Muscle layer of duodenum (tissue), 2 donors: ENCODE measurements around the gene ANKS6.

Experiments
- H3K27ac ChIP-seq: one replicate; pipeline ENCODE4 v1.7.0; 2013; ENCODE audit warnings: mild to moderate bottlenecking, low read length
- H3K27me3 ChIP-seq: one replicate; pipeline ENCODE4 v1.7.0; 2013; ENCODE audit warnings: low read depth, mild to moderate bottlenecking, control low read depth, low read length
- H3K36me3 ChIP-seq, 2 donors: one replicate each; pipeline ENCODE4 v1.7.0; 2013; ENCODE audit warnings: low read length in 2 of 2, control low read depth in 1 of 2, mild to moderate bottlenecking in 1 of 2; ENCODE audit not compliant: insufficient read depth in 2 of 2, control insufficient read depth in 1 of 2
- H3K4me1 ChIP-seq, 2 donors: one replicate each; pipeline ENCODE4 v1.7.0; 2013; ENCODE audit warnings: low read length in 2 of 2, mild to moderate bottlenecking in 2 of 2, control low read depth in 1 of 2, moderate library complexity in 1 of 2; ENCODE audit not compliant: insufficient read depth in 2 of 2, control insufficient read depth in 1 of 2
- H3K4me3 ChIP-seq, 2 donors: one replicate each; pipeline ENCODE4 v1.7.0; 2013; ENCODE audit warnings: low read length in 2 of 2, low read depth in 1 of 2, mild to moderate bottlenecking in 1 of 2
- H3K9me3 ChIP-seq, 2 donors: one replicate each; pipeline ENCODE4 v1.7.0; 2013; ENCODE audit warnings: low read length in 2 of 2, control low read depth in 1 of 2, mild to moderate bottlenecking in 1 of 2; ENCODE audit not compliant: control insufficient read depth in 1 of 2
- donor health status: healthy.

The ANKS6 gene

DNA sequence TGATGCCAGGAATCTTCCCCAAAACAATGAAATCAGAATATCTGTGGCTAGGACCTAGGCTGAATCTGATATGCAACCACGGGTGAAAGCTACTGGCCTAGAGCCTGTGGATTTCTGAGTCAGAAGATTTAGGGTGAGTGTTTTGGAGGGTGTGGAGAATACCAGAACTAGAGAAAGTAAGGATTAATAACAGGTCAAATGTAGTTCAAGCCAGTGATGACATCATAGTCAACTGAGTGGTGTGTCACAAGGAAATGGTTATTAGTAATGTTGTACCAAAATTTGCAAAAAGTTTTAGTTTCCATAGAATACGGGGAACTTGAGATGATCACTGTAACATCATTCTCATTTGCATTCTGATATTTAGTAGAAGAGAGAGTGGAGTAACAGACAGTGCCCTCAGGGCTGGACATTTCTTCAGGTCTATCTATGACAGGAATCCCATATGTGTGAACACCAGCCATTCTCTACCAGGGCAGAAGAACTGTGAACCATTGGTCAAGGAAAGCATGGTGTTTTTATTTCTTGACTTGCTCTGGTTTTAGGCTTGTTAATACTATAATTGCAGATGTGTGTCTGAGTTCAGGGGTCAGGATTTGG is 14.8 kb upstream of the ANKS6 start:
- Histone ChIP-seq H3K36me3 (no peaks in the 10 kb centered on the region), H3K4me3 (no peak overlapping the region), H3K27ac (no peak overlapping the region), H3K9me3 (no peaks in the 10 kb centered on the region), H3K4me1 (peaks cover 0 to 11% of the 10 kb centered on the region in 2 donors), H3K27me3 (no peaks in the 10 kb centered on the region)

DNA sequence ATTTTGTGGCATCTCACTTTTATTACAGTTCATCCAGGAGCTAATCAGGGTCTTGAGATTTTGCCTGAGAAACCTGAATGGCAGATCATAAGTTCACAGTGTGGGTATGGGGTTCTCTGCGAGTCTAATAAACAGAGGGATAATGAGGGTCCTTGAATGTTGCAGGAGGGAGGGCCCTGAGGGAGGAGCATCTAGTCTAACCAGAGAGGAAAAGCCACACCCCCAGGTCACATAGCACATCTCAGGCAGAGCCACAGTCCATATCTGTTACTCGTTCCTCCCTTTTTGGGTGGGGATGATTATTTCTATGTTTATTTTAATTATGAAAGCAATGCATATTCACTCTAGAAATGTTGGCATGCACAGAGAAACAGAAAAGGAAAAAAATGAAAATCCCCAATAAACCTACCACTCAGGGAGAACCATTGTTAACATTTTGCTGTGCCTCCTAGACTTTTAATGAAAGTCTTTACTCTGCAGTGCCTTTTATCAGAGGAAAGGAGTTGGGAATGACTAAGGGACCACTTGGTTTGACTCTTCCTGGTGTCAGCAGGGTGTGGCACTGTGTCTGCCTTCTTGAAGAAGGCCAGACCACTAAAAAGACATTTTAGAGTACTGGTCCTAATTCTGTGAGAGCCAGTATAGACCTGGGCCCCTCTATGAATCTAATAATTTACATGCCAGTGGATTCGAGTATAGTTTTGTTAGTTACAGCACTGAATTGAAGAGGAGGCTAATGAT is 13.9 kb upstream of the ANKS6 start:
- Histone ChIP-seq H3K4me3 (no peak overlapping the region), H3K27ac (peak overlapping the region; percentile 42), H3K36me3 (no peaks in the 10 kb centered on the region), H3K9me3 (no peaks in the 10 kb centered on the region), H3K27me3 (no peaks in the 10 kb centered on the region), H3K4me1 (peaks cover 0 to 11% of the 10 kb centered on the region in 2 donors)

DNA sequence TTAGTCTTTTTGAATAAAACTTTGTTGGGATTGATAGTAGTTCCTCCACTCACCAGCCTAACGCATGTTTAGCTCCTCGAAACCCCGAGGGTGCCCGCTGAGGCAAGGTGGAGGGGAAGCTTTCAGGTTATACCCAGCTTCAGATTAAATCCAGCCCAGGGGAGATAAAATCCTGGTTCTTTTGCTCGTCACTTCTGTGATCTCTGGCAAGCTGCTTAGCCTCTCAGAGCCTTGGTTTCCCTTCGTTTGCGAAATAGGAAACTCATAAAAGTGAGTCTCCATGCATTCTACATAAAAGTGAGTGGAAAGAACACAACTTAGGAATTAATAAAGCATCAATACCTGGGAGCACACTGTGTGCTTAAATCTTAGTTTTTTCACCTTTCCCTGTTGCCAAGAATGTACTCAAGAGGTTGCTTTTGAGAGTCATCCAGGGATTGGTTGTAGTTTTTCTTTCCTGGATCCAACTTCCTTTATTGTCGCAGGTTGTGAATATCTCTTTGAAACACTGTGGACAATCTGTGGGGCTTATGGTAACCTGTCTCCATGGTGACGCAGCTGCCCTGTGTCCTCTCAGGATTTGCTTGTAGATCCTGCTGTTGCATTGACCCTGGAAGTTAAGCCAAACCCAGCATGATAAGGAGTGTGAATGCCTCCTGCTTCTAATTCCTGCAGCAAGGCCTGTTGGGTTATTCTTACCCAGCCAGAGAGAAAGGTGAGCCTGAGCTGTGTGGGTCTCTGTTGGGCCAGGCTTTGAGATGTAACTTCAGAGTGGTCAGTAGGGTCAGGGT is 13.2 kb upstream of the ANKS6 start:
- Histone ChIP-seq H3K4me1 (peaks cover 0 to 11% of the 10 kb centered on the region in 2 donors), H3K9me3 (no peaks in the 10 kb centered on the region), H3K36me3 (no peaks in the 10 kb centered on the region), H3K4me3 (peak overlapping the region in 1 of 2 donors; percentile 72), H3K27me3 (no peaks in the 10 kb centered on the region), H3K27ac (peak overlapping the region; percentile 42)

DNA sequence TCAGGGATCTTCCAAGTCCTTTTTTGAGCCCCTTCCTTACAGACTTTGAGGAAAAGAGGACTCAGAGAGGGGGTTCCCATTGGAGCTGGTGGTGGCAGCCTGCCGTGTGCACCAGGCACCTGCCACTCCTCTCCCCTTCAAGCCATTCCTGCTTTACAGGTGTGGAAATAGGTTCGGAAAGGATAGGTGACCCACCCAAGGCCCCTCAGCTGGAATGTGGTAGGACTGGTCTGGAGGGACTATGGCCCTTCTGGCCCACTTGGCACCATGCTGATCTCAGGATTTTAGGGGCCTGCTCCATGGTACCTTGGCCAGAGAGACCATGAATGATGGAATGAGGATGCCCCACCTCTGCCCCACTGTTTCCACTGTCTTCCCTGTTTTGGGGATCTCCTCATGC is 12.5 kb upstream of the ANKS6 start:
- H3K36me3 ChIP-seq: no peaks in the 10 kb centered on the region
- no peaks in the 10 kb centered on the region for H3K9me3 ChIP-seq
- peak overlapping the region; percentile 65 to 72 for H3K4me3 ChIP-seq
- H3K27ac ChIP-seq: peak overlapping the region; percentile 42
- peaks cover 0 to 14% of the 10 kb centered on the region in 2 donors for H3K4me1 ChIP-seq
- no peaks in the 10 kb centered on the region for H3K27me3 ChIP-seq

DNA sequence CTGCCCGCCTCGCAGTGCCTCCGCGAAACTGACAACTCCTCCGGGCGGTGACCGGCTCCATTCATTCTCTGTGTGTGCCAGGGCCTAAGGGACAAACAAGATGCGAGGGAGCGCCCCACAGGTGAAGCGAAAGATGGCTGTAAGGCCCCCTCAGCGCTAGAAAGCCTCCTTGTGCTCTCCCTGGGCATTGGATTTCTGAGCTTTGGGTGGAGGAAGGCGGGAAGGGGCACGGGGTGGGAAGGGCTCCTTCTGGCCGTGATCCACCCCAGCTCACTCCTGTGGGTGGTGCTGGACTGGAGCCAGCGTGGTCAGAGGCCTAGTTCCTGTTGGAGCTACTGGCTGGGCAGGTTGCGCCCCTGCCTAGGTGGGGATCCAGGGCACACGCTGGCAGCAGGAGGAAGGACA is 12.1 kb upstream of the ANKS6 start:
- no peaks in the 10 kb centered on the region for H3K9me3 ChIP-seq
- peak overlapping the region; percentile 64 for H3K27ac ChIP-seq
- H3K4me3 ChIP-seq: peak overlapping the region; percentile 65 to 72
- H3K4me1 ChIP-seq: peaks cover 0 to 15% of the 10 kb centered on the region in 2 donors
- no peaks in the 10 kb centered on the region for H3K36me3 ChIP-seq
- peaks cover under 1% of the 10 kb centered on the region for H3K27me3 ChIP-seq

DNA sequence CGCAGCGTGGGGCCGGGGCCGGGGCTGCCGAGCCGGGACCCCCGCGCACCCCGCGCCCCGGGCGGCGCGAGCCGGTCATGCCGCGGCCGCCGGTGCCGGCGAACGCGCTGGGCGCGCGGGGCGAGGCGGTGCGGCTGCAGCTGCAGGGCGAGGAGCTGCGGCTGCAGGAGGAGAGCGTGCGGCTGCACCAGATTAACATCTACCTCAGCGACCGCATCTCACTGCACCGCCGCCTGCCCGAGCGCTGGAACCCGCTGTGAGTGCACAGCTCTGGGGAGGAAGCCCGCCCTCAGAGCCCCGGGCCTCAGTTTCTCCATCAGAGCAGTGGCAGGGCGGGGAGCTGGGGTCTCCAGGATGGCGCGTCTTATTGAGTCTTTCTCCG is 11.4 kb upstream of the ANKS6 start:
- Histone ChIP-seq H3K4me1 (peaks cover 0 to 15% of the 10 kb centered on the region in 2 donors), H3K27me3 (peaks cover 3% of the 10 kb centered on the region), H3K4me3 (peak overlapping the region; percentile 65 to 72), H3K27ac (peak overlapping the region; percentile 64), H3K9me3 (no peaks in the 10 kb centered on the region), H3K36me3 (no peaks in the 10 kb centered on the region)

DNA sequence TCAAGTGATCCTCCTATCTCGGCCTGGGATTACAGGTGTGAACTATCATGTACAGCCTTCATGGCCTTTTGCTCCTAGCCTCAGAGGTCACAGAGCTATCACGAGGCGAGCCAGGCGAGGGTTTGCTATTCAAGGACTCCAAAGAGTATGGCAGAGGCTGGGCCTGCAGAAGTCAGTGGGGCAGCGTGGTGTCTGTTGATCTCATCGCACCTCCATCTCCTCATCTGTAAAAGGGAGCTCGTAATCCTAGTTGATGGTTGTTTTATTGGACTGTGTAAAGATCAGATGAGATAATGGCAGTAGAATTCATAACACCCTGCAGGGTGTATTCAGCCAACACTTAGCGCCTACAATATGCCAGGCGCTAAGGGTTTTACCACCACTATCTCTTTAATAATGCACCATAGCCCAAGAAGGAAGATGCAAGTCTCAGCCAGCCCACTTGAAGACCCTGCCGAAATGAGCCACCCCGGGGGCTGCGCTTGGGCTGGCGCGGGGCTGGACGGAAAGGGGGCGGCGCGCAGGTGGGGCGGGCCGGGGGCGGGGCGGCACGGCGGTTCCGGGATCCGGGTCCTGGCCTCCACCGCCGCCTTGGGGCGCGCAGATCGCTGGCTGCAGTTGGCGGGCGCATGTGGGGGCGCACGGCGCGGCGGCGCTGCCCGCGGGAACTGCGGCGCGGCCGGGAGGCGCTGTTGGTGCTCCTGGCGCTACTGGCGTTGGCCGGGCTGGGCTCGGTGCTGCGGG is 10.9 kb upstream of the ANKS6 start, which contains the start of gene GALNT12:
GALNT12 (plus strand) TSS at position 601 of the 744 bp plus-strand sequence; CDS start at position 630, 29 bp downstream.
- Histone ChIP-seq H3K9me3 (no peaks in the 10 kb centered on the region), H3K27ac (peak within 1 kb of the TSS; percentile 77), H3K4me1 (peaks cover 0 to 15% of the 10 kb centered on the region in 2 donors)

DNA sequence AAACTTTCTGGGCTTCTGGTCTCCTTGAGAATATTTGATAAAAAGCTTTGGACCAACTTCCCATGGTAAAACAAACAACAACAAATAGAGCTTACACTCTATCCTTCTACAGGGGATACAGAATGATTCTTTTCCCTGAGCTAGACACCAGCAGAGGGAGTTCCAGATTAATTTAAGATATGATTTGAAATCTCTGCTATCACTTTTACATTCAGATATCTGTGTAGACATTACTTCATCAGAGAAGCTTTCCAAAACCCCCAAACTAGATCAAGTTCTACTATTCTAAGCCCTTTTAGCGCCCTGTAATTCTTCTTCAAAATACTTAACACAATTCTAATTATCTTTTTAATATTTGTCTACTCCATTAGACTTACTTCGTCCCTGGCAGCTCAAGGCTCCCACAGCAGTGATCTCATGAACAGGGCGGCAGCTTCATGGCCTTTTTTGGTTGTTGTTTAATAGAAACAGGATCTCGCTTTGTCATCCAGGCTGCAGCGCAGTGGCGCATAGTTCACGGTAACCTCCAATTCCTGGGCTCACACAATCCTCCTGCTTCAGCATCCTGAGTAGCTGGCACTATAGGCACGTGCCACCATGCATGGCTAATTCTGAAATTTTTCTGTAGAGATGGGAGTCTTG is 10.2 kb upstream of the ANKS6 start:
- peak overlapping the region; percentile 77 for H3K27ac ChIP-seq
- peaks cover 0 to 15% of the 10 kb centered on the region in 2 donors for H3K4me1 ChIP-seq
- peaks cover 3% of the 10 kb centered on the region for H3K27me3 ChIP-seq
- H3K4me3 ChIP-seq: peak overlapping the region; percentile 41 to 54
- H3K9me3 ChIP-seq: no peaks in the 10 kb centered on the region
- H3K36me3 ChIP-seq: no peaks in the 10 kb centered on the region

More for the DNA sequence above, 10.9 kb upstream of the ANKS6 start, which contains the start of gene GALNT12:
- Histone ChIP-seq H3K36me3 (no peaks in the 10 kb centered on the region), H3K4me3 (peak within 1 kb of the TSS; percentile 65 to 72), H3K27me3 (peaks cover 3% of the 10 kb centered on the region)

DNA sequence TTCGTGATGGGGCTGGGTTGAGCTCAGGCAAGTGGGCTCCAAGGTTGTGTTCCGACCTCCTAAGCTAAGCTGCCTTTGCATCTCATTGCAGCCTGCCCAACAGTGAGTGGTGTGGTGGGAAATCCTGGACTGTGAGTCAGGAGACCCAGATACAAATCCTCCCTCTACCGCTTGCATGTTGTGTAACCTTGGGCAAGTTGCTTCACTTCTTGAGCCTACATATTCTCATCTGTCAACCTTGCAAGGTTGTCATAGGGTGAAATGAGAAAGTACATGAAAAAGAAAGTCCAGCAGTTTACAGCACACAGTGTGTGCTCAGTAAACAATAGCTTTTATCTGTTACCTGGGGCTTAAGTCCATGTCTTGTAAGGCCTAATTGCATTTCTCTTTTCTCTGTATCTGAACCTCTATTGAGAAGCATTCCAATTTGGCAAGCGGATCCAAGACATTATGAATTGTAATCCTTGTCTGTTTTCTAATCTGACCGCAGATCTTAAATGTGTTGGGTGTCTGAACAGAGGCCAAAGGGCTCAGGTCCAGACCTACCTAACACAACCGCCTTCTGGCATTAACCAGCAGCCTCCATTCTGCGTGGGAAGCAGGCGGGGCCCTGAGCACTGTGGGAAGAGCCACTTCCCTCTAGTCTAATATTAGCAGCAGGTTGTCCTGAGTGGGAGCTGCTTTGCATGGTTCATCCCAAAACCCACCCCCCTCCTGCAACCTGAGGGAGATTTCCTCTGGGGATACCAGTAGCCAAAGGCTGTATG is 9.3 kb upstream of the ANKS6 start:
- H3K27ac ChIP-seq: peak overlapping the region; percentile 77
- H3K9me3 ChIP-seq: no peaks in the 10 kb centered on the region
- H3K27me3 ChIP-seq: peaks cover 3% of the 10 kb centered on the region
- H3K4me1 ChIP-seq: peaks cover 0 to 15% of the 10 kb centered on the region in 2 donors
- H3K4me3 ChIP-seq: peak overlapping the region; percentile 9 to 54
- no peaks in the 10 kb centered on the region for H3K36me3 ChIP-seq

DNA sequence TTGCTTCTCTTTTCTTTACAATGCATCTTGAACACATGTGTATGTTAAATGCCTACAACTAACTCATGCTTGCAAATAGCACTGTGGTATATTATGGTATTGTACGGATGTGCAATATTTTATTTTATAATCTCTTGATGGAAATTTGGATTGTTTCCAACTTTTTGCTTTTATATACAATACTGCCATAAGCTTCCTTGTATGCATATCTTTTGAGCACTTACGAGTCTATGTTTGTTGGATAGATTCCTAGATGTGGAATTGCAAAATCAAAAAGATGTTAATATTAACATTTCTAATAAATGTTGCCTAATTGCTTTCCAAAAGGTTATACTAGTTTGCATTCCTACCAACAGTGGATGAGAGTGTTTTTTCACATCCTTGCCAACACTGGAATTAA is 7.7 kb upstream of the ANKS6 start:
- Histone ChIP-seq H3K9me3 (no peaks in the 10 kb centered on the region), H3K27me3 (peaks cover 3% of the 10 kb centered on the region), H3K4me3 (no peak overlapping the region), H3K36me3 (no peaks in the 10 kb centered on the region), H3K4me1 (peaks cover 0 to 12% of the 10 kb centered on the region in 2 donors), H3K27ac (no peak overlapping the region)
